ENCODE data around the gene ANKRD6. TPM values are rescaled to one million over a fixed set of nuclear protein-coding genes. Genes with fewer than 3 reads are reported as not detected.
A peak's percentile ranks its signal among the peaks of the same experiment; 100 is the strongest.

Gene ANKRD6
- total RNA-seq, 1 donor from 2014 or later, result 70.9 TPM

GRCh38 chr6:89412071-89413005 lies 20.6 kb upstream of the ANKRD6 start, which contains the start of gene RRAGD:
Gene RRAGD, minus strand, starts transcription at chr6:89412273. Its CDS starts 280 bp downstream, at chr6:89411993.
- Mint-ChIP-seq H3K4me3 (ENCODE audit: unreplicated experiment) (peak within 1 kb of the TSS; percentile 91), H3K27ac (ENCODE audit: unreplicated experiment) (no peak within 1 kb of the TSS), H3K9me3 (ENCODE audit: unreplicated experiment) (no peaks in the 10 kb centered on the region), H3K27me3 (ENCODE audit: unreplicated experiment) (peaks cover 11% of the 10 kb centered on the region), H3K36me3 (ENCODE audit: low read depth, unreplicated experiment) (peaks cover under 1% of the 10 kb centered on the region), H3K4me1 (ENCODE audit: unreplicated experiment) (peaks cover 12% of the 10 kb centered on the region)
- peak; percentile 30 for DNase-seq (ENCODE audit: low spot score)
- no peak for TF ChIP-seq CTCF (IDR thresholded peaks at IDR 0.05; ENCODE audit: unreplicated experiment)

- DNase-seq (ENCODE audit: low spot score), result no peak
- TF ChIP-seq CTCF (IDR thresholded peaks at IDR 0.05; ENCODE audit: unreplicated experiment), result no peak
- Mint-ChIP-seq H3K27me3 (ENCODE audit: unreplicated experiment) (peaks cover 11% of the 10 kb centered on the region), H3K4me1 (ENCODE audit: unreplicated experiment) (peaks cover 15% of the 10 kb centered on the region), H3K27ac (ENCODE audit: unreplicated experiment) (no peak overlapping the region), H3K36me3 (ENCODE audit: low read depth, unreplicated experiment) (peaks cover 4% of the 10 kb centered on the region), H3K4me3 (ENCODE audit: unreplicated experiment) (peak overlapping the region; percentile 90), H3K9me3 (ENCODE audit: unreplicated experiment) (no peaks in the 10 kb centered on the region)
Measured at GRCh38 chr6:89413006-89413400, 19.9 kb upstream of the ANKRD6 start.

- H3K27ac Mint-ChIP-seq (ENCODE audit: unreplicated experiment), result no peak overlapping the region
- peaks cover 14% of the 10 kb centered on the region for H3K27me3 Mint-ChIP-seq (ENCODE audit: unreplicated experiment)
- peaks cover 4% of the 10 kb centered on the region for H3K36me3 Mint-ChIP-seq (ENCODE audit: low read depth, unreplicated experiment)
- peak overlapping the region; percentile 47 for H3K4me3 Mint-ChIP-seq (ENCODE audit: unreplicated experiment)
- peaks cover 15% of the 10 kb centered on the region for H3K4me1 Mint-ChIP-seq (ENCODE audit: unreplicated experiment)
- no peak for TF ChIP-seq CTCF (IDR thresholded peaks at IDR 0.05; ENCODE audit: unreplicated experiment)
- H3K9me3 Mint-ChIP-seq (ENCODE audit: unreplicated experiment), result no peaks in the 10 kb centered on the region
- no peak for DNase-seq (ENCODE audit: low spot score)
Measured at GRCh38 chr6:89414215-89414614, 18.7 kb upstream of the ANKRD6 start.

- H3K36me3 Mint-ChIP-seq (ENCODE audit: low read depth, unreplicated experiment), result peaks cover 4% of the 10 kb centered on the region
- H3K4me1 Mint-ChIP-seq (ENCODE audit: unreplicated experiment), result peaks cover 12% of the 10 kb centered on the region
- DNase-seq (ENCODE audit: low spot score), result no peak
- H3K27me3 Mint-ChIP-seq (ENCODE audit: unreplicated experiment), result peaks cover 14% of the 10 kb centered on the region
- no peak for TF ChIP-seq CTCF (IDR thresholded peaks at IDR 0.05; ENCODE audit: unreplicated experiment)
- no peaks in the 10 kb centered on the region for H3K9me3 Mint-ChIP-seq (ENCODE audit: unreplicated experiment)
- no peak overlapping the region for H3K27ac Mint-ChIP-seq (ENCODE audit: unreplicated experiment)
- no peak overlapping the region for H3K4me3 Mint-ChIP-seq (ENCODE audit: unreplicated experiment)
Measured at GRCh38 chr6:89415185-89415584, 17.8 kb upstream of the ANKRD6 start.

- no peak for TF ChIP-seq CTCF (IDR thresholded peaks at IDR 0.05; ENCODE audit: unreplicated experiment)
- Mint-ChIP-seq H3K9me3 (ENCODE audit: unreplicated experiment) (no peaks in the 10 kb centered on the region), H3K4me1 (ENCODE audit: unreplicated experiment) (peaks cover 8% of the 10 kb centered on the region), H3K4me3 (ENCODE audit: unreplicated experiment) (no peak overlapping the region), H3K36me3 (ENCODE audit: low read depth, unreplicated experiment) (peaks cover 4% of the 10 kb centered on the region), H3K27me3 (ENCODE audit: unreplicated experiment) (peaks cover 10% of the 10 kb centered on the region), H3K27ac (ENCODE audit: unreplicated experiment) (no peak overlapping the region)
- DNase-seq (ENCODE audit: low spot score), result no peak
Measured at GRCh38 chr6:89416796-89417195, 16.2 kb upstream of the ANKRD6 start.
